Measurements from ENCODE around the gene CLDN24. TPM values are rescaled to one million over a fixed set of nuclear protein-coding genes. Genes with fewer than 3 reads are reported as not detected.

Gene CLDN24
- total and polyA plus RNA-seq, 4 donors = 0.08 TPM; not detected in 3

DNA sequence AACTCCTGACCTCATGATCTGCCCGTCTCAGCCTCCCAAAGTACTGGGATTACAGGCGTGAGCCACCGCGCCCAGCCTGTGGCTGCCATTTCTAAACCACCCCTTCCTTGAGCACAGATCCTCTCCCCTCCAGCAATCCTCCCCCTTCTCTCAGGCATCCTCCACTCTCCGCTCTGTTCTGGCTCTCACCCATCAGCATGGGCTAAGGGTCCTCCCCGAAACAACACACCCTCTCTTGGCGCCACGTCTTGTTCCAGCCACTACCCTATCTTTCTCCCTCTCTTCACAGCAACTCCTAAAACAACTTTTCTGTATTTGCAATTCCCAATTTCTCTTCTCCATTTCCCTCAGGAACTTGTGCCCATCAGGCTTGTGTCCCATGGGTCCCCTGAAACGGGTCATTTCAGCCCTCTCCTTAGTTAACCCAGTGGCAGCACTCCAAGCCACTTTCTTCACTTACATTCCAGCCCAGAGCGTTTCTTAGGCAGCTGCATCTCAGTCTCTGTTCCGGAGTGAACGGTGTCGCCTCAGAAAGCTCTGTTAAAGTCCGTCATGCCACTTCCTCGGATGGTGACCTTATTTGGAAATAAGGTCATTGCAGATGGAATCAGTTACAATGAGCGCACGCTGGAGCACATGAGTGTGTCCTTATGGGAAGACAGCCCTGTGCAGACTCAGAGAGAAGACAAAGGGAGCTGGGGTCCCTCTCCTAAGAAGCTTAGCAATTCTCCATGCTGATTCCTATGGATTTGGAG lies 28.3 kb upstream of the CLDN24 start:
- 82 to 95% methylated on average over 17 of the region's 17 CpGs for WGBS, 2 donors
- H3K4me1 ChIP-seq (ENCODE audit: control insufficient read depth in 5 of 5, insufficient read depth in 5 of 5, low read length in 5 of 5) = peaks cover 0 to 4% (median 0%) of the 10 kb centered on the region in 5 donors
- DNase-seq (no peak), ATAC-seq (ENCODE audit: insufficient read depth, low FRiP score) (no peak)
- peaks cover 0 to 1% (median 0%) of the 10 kb centered on the region in 4 donors for H3K9me3 ChIP-seq (ENCODE audit: control insufficient read depth in 4 of 4, insufficient read depth in 3 of 4, low read length in 3 of 4)
- TF ChIP-seq, protein P1, sequence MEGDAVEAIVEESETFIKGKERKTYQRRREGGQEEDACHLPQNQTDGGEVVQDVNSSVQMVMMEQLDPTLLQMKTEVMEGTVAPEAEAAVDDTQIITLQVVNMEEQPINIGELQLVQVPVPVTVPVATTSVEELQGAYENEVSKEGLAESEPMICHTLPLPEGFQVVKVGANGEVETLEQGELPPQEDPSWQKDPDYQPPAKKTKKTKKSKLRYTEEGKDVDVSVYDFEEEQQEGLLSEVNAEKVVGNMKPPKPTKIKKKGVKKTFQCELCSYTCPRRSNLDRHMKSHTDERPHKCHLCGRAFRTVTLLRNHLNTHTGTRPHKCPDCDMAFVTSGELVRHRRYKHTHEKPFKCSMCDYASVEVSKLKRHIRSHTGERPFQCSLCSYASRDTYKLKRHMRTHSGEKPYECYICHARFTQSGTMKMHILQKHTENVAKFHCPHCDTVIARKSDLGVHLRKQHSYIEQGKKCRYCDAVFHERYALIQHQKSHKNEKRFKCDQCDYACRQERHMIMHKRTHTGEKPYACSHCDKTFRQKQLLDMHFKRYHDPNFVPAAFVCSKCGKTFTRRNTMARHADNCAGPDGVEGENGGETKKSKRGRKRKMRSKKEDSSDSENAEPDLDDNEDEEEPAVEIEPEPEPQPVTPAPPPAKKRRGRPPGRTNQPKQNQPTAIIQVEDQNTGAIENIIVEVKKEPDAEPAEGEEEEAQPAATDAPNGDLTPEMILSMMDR (IDR thresholded peaks at IDR 0.05; ENCODE audit: control extremely low read depth, extremely low read depth) = no peak
- H3K27me3 ChIP-seq (ENCODE audit: control insufficient read depth in 3 of 3, insufficient read depth in 3 of 3, low read length in 2 of 3) = no peaks in the 10 kb centered on the region
- no peak overlapping the region for H3K27ac ChIP-seq (ENCODE audit: low read depth in 1 of 2, low read length in 1 of 2)
- no peak overlapping the region for H3K4me3 ChIP-seq
- H3K9ac ChIP-seq (ENCODE audit: insufficient read depth in 1 of 2, low read length in 2 of 2) = no peak overlapping the region
- no peaks in the 10 kb centered on the region for H3K36me3 ChIP-seq (ENCODE audit: control insufficient read depth in 4 of 4, insufficient read depth in 4 of 4, low read length in 4 of 4)

DNA sequence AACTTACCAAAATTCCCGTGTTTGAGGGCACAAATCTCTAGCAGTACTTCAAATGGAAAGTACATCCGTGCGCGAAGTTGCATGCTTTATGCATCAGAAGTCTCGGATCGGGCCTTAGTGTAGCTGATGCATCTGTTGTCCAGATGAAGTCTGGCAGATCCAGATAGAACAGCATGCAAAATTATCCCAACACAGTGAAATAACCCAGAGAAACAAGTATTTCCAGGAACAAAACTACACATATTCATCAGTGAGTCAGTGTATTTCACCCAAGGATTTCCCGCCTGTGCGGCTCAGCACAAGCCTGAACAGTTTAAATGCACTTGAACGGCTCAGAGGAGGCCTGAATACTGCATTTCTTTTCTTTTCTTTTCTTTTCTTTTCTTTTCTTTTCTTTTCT lies 27.4 kb upstream of the CLDN24 start:
- WGBS, 2 donors = 91 to 92% methylated on average over 9 of the region's 9 CpGs
- H3K36me3 ChIP-seq (ENCODE audit: control insufficient read depth in 4 of 4, insufficient read depth in 4 of 4, low read length in 4 of 4) = no peaks in the 10 kb centered on the region
- DNase-seq (no peak), ATAC-seq (ENCODE audit: insufficient read depth, low FRiP score) (no peak)
- no peak overlapping the region for H3K9ac ChIP-seq (ENCODE audit: insufficient read depth in 1 of 2, low read length in 2 of 2)
- H3K4me1 ChIP-seq (ENCODE audit: control insufficient read depth in 5 of 5, insufficient read depth in 5 of 5, low read length in 5 of 5) = peaks cover 0 to 4% (median 0%) of the 10 kb centered on the region in 5 donors
- H3K27me3 ChIP-seq (ENCODE audit: control insufficient read depth in 3 of 3, insufficient read depth in 3 of 3, low read length in 2 of 3) = no peaks in the 10 kb centered on the region
- no peak overlapping the region for H3K4me3 ChIP-seq
- TF ChIP-seq, protein P1 (IDR thresholded peaks at IDR 0.05; ENCODE audit: control extremely low read depth, extremely low read depth) = no peak
- peaks cover 0 to 1% (median 0%) of the 10 kb centered on the region in 4 donors for H3K9me3 ChIP-seq (ENCODE audit: control insufficient read depth in 4 of 4, insufficient read depth in 3 of 4, low read length in 3 of 4)
- H3K27ac ChIP-seq (ENCODE audit: low read depth in 1 of 2, low read length in 1 of 2) = no peak overlapping the region

DNA sequence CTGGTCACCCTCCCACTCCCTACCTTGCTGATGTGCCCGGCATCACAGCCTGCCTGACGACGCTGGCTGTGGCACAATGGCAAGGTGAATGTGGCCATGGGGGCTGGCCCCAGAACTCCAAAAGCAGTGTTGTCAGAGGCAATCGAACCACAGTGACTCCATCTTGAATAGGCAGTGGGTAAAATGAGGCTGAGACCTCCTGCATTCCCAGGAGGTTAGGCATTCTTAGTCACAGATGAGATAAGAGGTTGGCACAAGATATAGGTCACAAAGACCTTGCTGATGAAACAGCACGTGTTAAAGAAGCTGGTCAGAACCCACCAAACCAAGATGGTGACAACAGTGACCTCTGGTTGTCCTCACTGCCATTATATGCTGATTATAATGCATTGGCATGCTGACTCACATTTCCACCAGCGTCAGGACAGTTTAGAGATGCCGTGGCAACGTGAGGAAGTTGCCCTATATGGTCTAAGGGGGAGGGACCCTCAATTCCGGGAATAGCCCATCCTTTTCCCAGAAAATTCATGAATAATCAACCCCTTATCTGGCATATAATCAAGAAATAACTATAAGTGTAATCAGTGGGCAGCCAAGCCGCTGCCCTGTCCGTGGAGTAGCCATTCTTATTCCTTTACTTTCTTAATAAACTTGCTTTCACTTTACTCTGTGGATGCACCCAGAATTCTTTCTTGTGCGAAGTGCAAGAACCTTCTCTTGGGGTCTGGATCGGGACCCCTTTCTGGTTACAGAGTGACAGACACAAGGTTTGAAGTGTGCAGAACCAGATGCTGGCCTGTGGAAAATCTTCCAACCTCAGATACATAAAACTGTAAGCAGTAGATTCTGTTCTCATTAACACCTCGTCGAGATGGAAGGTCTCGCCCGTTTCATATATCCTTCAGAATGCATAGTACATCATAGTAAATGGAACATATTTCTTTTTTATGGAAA lies 26.8 kb upstream of the CLDN24 start:
- Histone ChIP-seq H3K4me3 (no peak overlapping the region), H3K36me3 (ENCODE audit: control insufficient read depth in 4 of 4, insufficient read depth in 4 of 4, low read length in 4 of 4) (no peaks in the 10 kb centered on the region), H3K4me1 (ENCODE audit: control insufficient read depth in 5 of 5, insufficient read depth in 5 of 5, low read length in 5 of 5) (peaks cover 0 to 4% (median 0%) of the 10 kb centered on the region in 5 donors), H3K27me3 (ENCODE audit: control insufficient read depth in 3 of 3, insufficient read depth in 3 of 3, low read length in 2 of 3) (no peaks in the 10 kb centered on the region), H3K9ac (ENCODE audit: insufficient read depth in 1 of 2, low read length in 2 of 2) (no peak overlapping the region), H3K27ac (ENCODE audit: low read depth in 1 of 2, low read length in 1 of 2) (no peak overlapping the region), H3K9me3 (ENCODE audit: control insufficient read depth in 4 of 4, insufficient read depth in 3 of 4, low read length in 3 of 4) (peaks cover 0 to 1% (median 0%) of the 10 kb centered on the region in 4 donors)
- TF ChIP-seq, protein P1 (IDR thresholded peaks at IDR 0.05; ENCODE audit: control extremely low read depth, extremely low read depth) = no peak
- 73 to 74% methylated on average over 17 of the region's 17 CpGs for WGBS, 2 donors
- DNase-seq = no peak
- peak; percentile 74 for ATAC-seq (ENCODE audit: insufficient read depth, low FRiP score)

Data from lung (tissue), 12 donors.